ENCODE results near the gene GREB1.

The GREB1 gene

GRCh38 chr2:11674983-11675382 lies 141.1 kb downstream of the GREB1 start:
- no peak for TF ChIP-seq CTCF (IDR thresholded peaks at IDR 0.05; ENCODE audit: low read depth, low read length)
- DNase-seq (ENCODE audit: extremely low read depth, low read depth): no peak

- no peak for TF ChIP-seq CTCF (IDR thresholded peaks at IDR 0.05; ENCODE audit: low read depth, low read length)
- DNase-seq (ENCODE audit: extremely low read depth, low read depth): no peak
Observed at GRCh38 chr2:11675423-11676112, 141.7 kb downstream of the GREB1 start.

GRCh38 chr2:11676640-11677039 lies 142.8 kb downstream of the GREB1 start:
- no peak for TF ChIP-seq CTCF (IDR thresholded peaks at IDR 0.05; ENCODE audit: low read depth, low read length)
- DNase-seq (ENCODE audit: extremely low read depth, low read depth): no peak

- no peak for DNase-seq (ENCODE audit: extremely low read depth, low read depth)
- TF ChIP-seq CTCF (IDR thresholded peaks at IDR 0.05; ENCODE audit: low read depth, low read length): no peak
Observed at GRCh38 chr2:11677136-11678055, 143.6 kb downstream of the GREB1 start.

- no peak for TF ChIP-seq CTCF (IDR thresholded peaks at IDR 0.05; ENCODE audit: low read depth, low read length)
- DNase-seq (ENCODE audit: extremely low read depth, low read depth): no peak
Observed at GRCh38 chr2:11678306-11678960, 144.6 kb downstream of the GREB1 start.

GRCh38 chr2:11679016-11679415 lies 145.2 kb downstream of the GREB1 start:
- DNase-seq (ENCODE audit: extremely low read depth, low read depth): no peak
- no peak for TF ChIP-seq CTCF (IDR thresholded peaks at IDR 0.05; ENCODE audit: low read depth, low read length)
